HepG2 (cell line): Measurements from ENCODE around the gene ETS1. TPM values are rescaled to one million over a fixed set of nuclear protein-coding genes. Genes with fewer than 3 reads are reported as not detected.

Experiments used
- ATAC-seq: fragments of 200-7000 bp; cut with Tn5 transposase; 3 replicates; pipeline ENCODE4 v1.9.1; 2020; ENCODE audit warnings: mild to moderate bottlenecking, moderate library complexity
- BruUV-seq: library from RNA; stranded (reverse); fragments of 400-500 nt; replicated peaks from 2 replicates; lab custom pipeline; 2021; lab: Mats Ljungman, UMichigan
- CTCF ChIA-PET: fragments of 300-600 bp; formaldehyde crosslinking; extraction: SDS; loops from one replicate; lab custom pipeline; 2021; ENCODE audit warnings: low total read pairs, inconsistent platforms, low intra/inter-chr PET ratio; lab: Yijun Ruan, JAX
- POLR2A ChIA-PET: fragments of 350-600 bp; sonication (Branson Sonifier 250); formaldehyde crosslinking; loops from one replicate; lab custom pipeline; 2020; ENCODE audit warnings: antibody characterized with exemption, inconsistent platforms; lab: Yijun Ruan, JAX
- DNase-seq: peaks from one replicate; pipeline ENCODE4 v3.0.0-alpha.2; 2015; ENCODE audit warnings: low spot score
- FAIRE-seq: peaks from 3 replicates; lab custom pipeline; 2011; peaks lifted over from hg19 to GRCh38; lab: Jason Lieb, UNC
- H2AFZ ChIP-seq: one replicate; pipeline ENCODE4 v1.6.1; 2011; ENCODE audit warnings: low read length, inconsistent platforms
- H3K27ac ChIP-seq: fragments of 300-600 bp; 3 replicates; pipeline ENCODE4 v1.8.0; 2011; ENCODE audit warnings: mixed run types, mild to moderate bottlenecking, mixed read lengths, low read length, inconsistent platforms; ENCODE audit not compliant: insufficient read depth; ENCODE audit errors: extremely low read length
- H3K27me3 ChIP-seq, 2 experiments: fragments of 200-600 bp in 1 of 2; 2 replicates in 1 of 2; 3 replicates in 1 of 2; pipeline versions ENCODE4 v1.6.0 to v1.8.0; 2011; ENCODE audit warnings: low read length in 2 of 2, mild to moderate bottlenecking in 2 of 2, moderate library complexity in 2 of 2, inconsistent platforms in 1 of 2; ENCODE audit not compliant: insufficient read depth in 2 of 2, control insufficient read depth in 1 of 2
- H3K36me3 ChIP-seq, 2 experiments: fragments of 200-600 bp in 1 of 2; replicated peaks in 1 of 2; 2 replicates in 1 of 2; 3 replicates in 1 of 2; pipeline versions ENCODE4 v1.5.1 to v1.8.0; 2011; ENCODE audit warnings: low read length in 2 of 2, inconsistent platforms in 1 of 2; ENCODE audit not compliant: insufficient read depth in 2 of 2, control insufficient read depth in 1 of 2
- H3K4me1 ChIP-seq: 2 replicates; pipeline ENCODE4 v1.5.1; 2012; ENCODE audit warnings: low read length, inconsistent platforms; ENCODE audit not compliant: insufficient read depth
- H3K4me2 ChIP-seq: 2 replicates; pipeline ENCODE4 v1.6.0; 2011; ENCODE audit warnings: low read depth, low read length, inconsistent platforms
- H3K4me3 ChIP-seq, 3 experiments: fragments of 200-600 bp in 1 of 3; sonication (generic), shearing (Covaris generic) in 1 of 3; replicated peaks in 1 of 3; 2 replicates each; pipeline ENCODE4 v1.5.1; 2011 to 2016; ENCODE audit warnings: low read length in 3 of 3, inconsistent platforms in 2 of 3, low read depth in 2 of 3, mild to moderate bottlenecking in 2 of 3, control low read depth in 1 of 3, mixed read lengths in 1 of 3; ENCODE audit not compliant: insufficient read depth in 1 of 3
- H3K79me2 ChIP-seq: one replicate; pipeline ENCODE4 v1.6.1; 2011; ENCODE audit warnings: low read length, inconsistent platforms; ENCODE audit not compliant: insufficient read depth
- H3K9ac ChIP-seq: 2 replicates; pipeline ENCODE4 v1.6.0; 2011; ENCODE audit warnings: mild to moderate bottlenecking, low read depth, low read length, inconsistent platforms; ENCODE audit not compliant: insufficient read depth
- H3K9me3 ChIP-seq: 2 replicates; pipeline ENCODE4 v1.5.1; 2012; ENCODE audit warnings: mild to moderate bottlenecking, low read length
- H4K20me1 ChIP-seq: 2 replicates; pipeline ENCODE4 v1.6.0; 2011; ENCODE audit warnings: inconsistent platforms, mild to moderate bottlenecking, low read length, moderate library complexity; ENCODE audit not compliant: insufficient read depth
- CHCHD3 ChIP-seq: sonication (generic); formaldehyde crosslinking; IDR thresholded peaks from 2 replicates; pipeline ENCODE4 v1.8.0; 2022; ENCODE audit warnings: mild to moderate bottlenecking, missing genetic modification reagents, moderate library complexity
- CREM ChIP-seq, 2 experiments: sonication (generic) in 1 of 2; formaldehyde crosslinking in 1 of 2; IDR thresholded peaks; 2 replicates each; pipeline versions ENCODE4 v1.4.0 to v1.6.1; 2016 to 2020; ENCODE audit warnings: antibody characterized with exemption in 1 of 2, mild to moderate bottlenecking in 1 of 2, missing genetic modification reagents in 1 of 2
- EP300 ChIP-seq, 3 experiments: sonication (generic) in 1 of 3; formaldehyde crosslinking in 1 of 3; IDR thresholded peaks; 2 replicates each; pipeline versions ENCODE4 v1.5.1 to v1.6.1; 2011 to 2020; ENCODE audit warnings: low read depth in 2 of 3, low read length in 2 of 3, borderline replicate concordance in 1 of 3, improper control_type of control experiment in 1 of 3, mild to moderate bottlenecking in 1 of 3, missing genetic modification reagents in 1 of 3, moderate library complexity in 1 of 3
- KLF15 ChIP-seq: sonication (generic); formaldehyde crosslinking; IDR thresholded peaks from 2 replicates; pipeline ENCODE4 v1.8.1; 2023; ENCODE audit warnings: borderline replicate concordance, mild to moderate bottlenecking, inconsistent platforms, missing genetic modification reagents, mixed read lengths
- MIER2 ChIP-seq: IDR thresholded peaks from 2 replicates; pipeline ENCODE4 v1.6.1; 2016; ENCODE audit warnings: missing biosample characterization, missing genetic modification reagents
- SP1 ChIP-seq, 2 experiments: fragments of 450-650 bp in 1 of 2; sonication (generic) in 1 of 2; formaldehyde crosslinking in 1 of 2; IDR thresholded peaks; 2 replicates each; pipeline versions ENCODE4 v1.4.0 to v1.6.1; 2016 to 2020; ENCODE audit warnings: missing genetic modification reagents in 1 of 2
- THAP9 ChIP-seq: sonication (generic); formaldehyde crosslinking; IDR thresholded peaks from 2 replicates; pipeline ENCODE4; 2020; ENCODE audit warnings: missing genetic modification reagents, mild to moderate bottlenecking, borderline replicate concordance
- TRIM22 ChIP-seq: fragments of 450-650 bp; IDR thresholded peaks from 2 replicates; pipeline ENCODE4 v1.6.1; 2017
- ZFP90 ChIP-seq: sonication (generic); formaldehyde crosslinking; IDR thresholded peaks from 2 replicates; pipeline ENCODE4 v1.8.0; 2022; ENCODE audit warnings: missing genetic modification reagents, mild to moderate bottlenecking, inconsistent platforms, borderline replicate concordance
- ZNF761 ChIP-seq: sonication (generic); formaldehyde crosslinking; conservative IDR thresholded peaks from 2 replicates; pipeline ENCODE4 v1.4.0; 2020; ENCODE audit warnings: mild to moderate bottlenecking, missing genetic modification reagents
- ZSCAN30 ChIP-seq: sonication (generic); formaldehyde crosslinking; IDR thresholded peaks from 2 replicates; pipeline ENCODE4 v1.5.0; 2020; ENCODE audit warnings: mild to moderate bottlenecking, missing genetic modification reagents
- WGBS: methylation state at CpG from one replicate; pipeline ENCODE4 v1.1.6; 2017; ENCODE audit warnings: low lambda C conversion rate; 5-methylcytosine and 5-hydroxymethylcytosine counted together
- in situ Hi-C: cut with HindIII; loops from 2 replicates; pipeline ENCODE4 v1.10.0; 2017; ENCODE audit warnings: low pct_unique_long_range_greater_than_20kb; ENCODE audit not compliant: extremely low pct_ligation_motif_present
- intact Hi-C: fragments of 100-400 bp; cut with micrococcal nuclease; formaldehyde crosslinking; loops from one replicate; pipeline ENCODE4 v1.10.0; 2022; ENCODE audit not compliant: unreplicated experiment
- polyA plus RNA-seq, 8 experiments: library from polyadenylated mRNA; depleted of rRNA in 3 of 8; stranded (reverse) in 7 of 8; unstranded in 1 of 8; fragments of >200 nt; fragmentation: Illumina TruSeq in 4 of 8; extraction: Trizol in 4 of 8; gene quantifications; 2 replicates each; pipeline versions ENCODE4 v1.2.1 to v1.2.3, GENCODE V29; 2011 to 2016; ENCODE audit warnings: low read depth in 4 of 8, missing spikeins in 1 of 8, mixed read lengths in 1 of 8; ENCODE audit not compliant: insufficient read depth in 1 of 8
- total RNA-seq, 5 experiments: library from RNA; depleted of rRNA; stranded (reverse); fragments of >200 nt; fragmentation: Illumina TruSeq; extraction: Trizol; gene quantifications; 2 replicates each; pipeline ENCODE4 v1.2.3, GENCODE V29; 2016; ENCODE audit warnings: low read depth in 1 of 5

ETS1 gene
- total and polyA plus RNA-seq, 2 of the 13 experiments (the other 11 are each of a cell fraction or from before 2014, with no cell fraction given) = 0.18 to 0.34 TPM

GRCh38 chr11:128597209-128597608, 9.9 kb upstream of the ETS1 start (continued):
- no peak for TF ChIP-seq KLF15
- TF ChIP-seq EP300 (IDR thresholded peaks at IDR 0.05; ENCODE audit: low read depth in 2 of 2, low read length in 2 of 2) = no peak
- TF ChIP-seq EP300 (CRISPR knock-in tag; IDR thresholded peaks at IDR 0.05; ENCODE audit: borderline replicate concordance) = no peak
- no peak for TF ChIP-seq ZFP90 (CRISPR knock-in tag)

GRCh38 chr11:128596250-128596649, 8.9 kb upstream of the ETS1 start:
- intact Hi-C loops = no loop called here
- DNase-seq (no peak), FAIRE-seq (no peak), ATAC-seq (no peak)
- ChIA-PET CTCF (no interaction called here), POLR2A (no interaction called here)
- H2AFZ ChIP-seq = no peak overlapping the region
- H3K27ac ChIP-seq = no peak overlapping the region
- 2% methylated on average over 2 of the region's 2 CpGs for WGBS
- H3K9me3 ChIP-seq = no peaks in the 10 kb centered on the region
- H3K36me3 ChIP-seq = no peaks in the 10 kb centered on the region
- in situ Hi-C loops = no loop called here
- TF ChIP-seq ZNF761 (CRISPR knock-in tag) = no peak
- no peak overlapping the region for H3K4me2 ChIP-seq
- no peaks in the 10 kb centered on the region for H3K79me2 ChIP-seq
- H4K20me1 ChIP-seq = no peaks in the 10 kb centered on the region
- no TSS peak for BruUV-seq
- no peak overlapping the region for H3K4me3 ChIP-seq
- H3K4me1 ChIP-seq = no peaks in the 10 kb centered on the region
- H3K9ac ChIP-seq = no peak overlapping the region
- peaks cover 0 to 11% of the 10 kb centered on the region in 2 experiments; a peak in 2 of 5 replicates for H3K27me3 ChIP-seq

- DNase-seq (no peak), ATAC-seq (no peak), FAIRE-seq (no peak)
- Histone ChIP-seq H3K4me3 (no peak overlapping the region), H3K36me3 (no peaks in the 10 kb centered on the region), H4K20me1 (no peaks in the 10 kb centered on the region), H3K79me2 (no peaks in the 10 kb centered on the region), H3K4me1 (no peaks in the 10 kb centered on the region), H3K9me3 (no peaks in the 10 kb centered on the region), H3K27me3 (peaks cover 0 to 11% of the 10 kb centered on the region in 2 experiments; a peak in 2 of 5 replicates), H3K27ac (no peak overlapping the region), H3K4me2 (no peak overlapping the region), H2AFZ (no peak overlapping the region), H3K9ac (no peak overlapping the region)
- in situ Hi-C loops = no loop called here
- intact Hi-C loops = no loop called here
- BruUV-seq = no TSS peak
- ChIA-PET POLR2A (no interaction called here), CTCF (no interaction called here)
- 4% methylated on average over 3 of the region's 3 CpGs for WGBS
- TF ChIP-seq CHCHD3 (CRISPR knock-in tag) = no peak
- no peak for TF ChIP-seq THAP9
- TF ChIP-seq ZSCAN30 (CRISPR knock-in tag) = no peak
- TF ChIP-seq TRIM22 = no peak
- TF ChIP-seq SP1 (IDR thresholded peaks at IDR 0.05) = no peak
- no peak for TF ChIP-seq SP1 (CRISPR knock-in tag; IDR thresholded peaks at IDR 0.05)
- no peak for TF ChIP-seq MIER2 (CRISPR knock-in tag)
- TF ChIP-seq CREM (IDR thresholded peaks at IDR 0.05) = no peak
- TF ChIP-seq CREM (CRISPR knock-in tag; IDR thresholded peaks at IDR 0.05) = no peak
Measured at GRCh38 chr11:128595775-128596174, 8.4 kb upstream of the ETS1 start.
